CD4-positive, CD25-positive, alpha-beta regulatory T cell (primary cell): ENCODE measurements around the gene METTL26. TPM values are rescaled to one million over a fixed set of nuclear protein-coding genes. Genes with fewer than 3 reads are reported as not detected.

Experiments used
- ATAC-seq, 2 donors: fragments of 150-1000 bp; cut with Tn5 transposase; one replicate each; pipeline ENCODE4 v1.10.0; 2021; ENCODE audit warnings: low read depth in 2 of 2, moderate number of reproducible peaks in 2 of 2, moderate library complexity in 1 of 2
- DNase-seq, 3 donors: peaks; one replicate each; pipeline versions ENCODE4 v3.0.0 to v3.0.0-alpha.2; 2012 to 2022; ENCODE audit warnings: mixed read lengths in 1 of 3
- H3K27ac ChIP-seq: one replicate; pipeline ENCODE4 v1.7.0; 2013; ENCODE audit warnings: mild to moderate bottlenecking, low read length; ENCODE audit not compliant: insufficient read depth, poor library complexity, severe bottlenecking
- H3K27me3 ChIP-seq: one replicate; pipeline ENCODE4 v1.7.0; 2013; ENCODE audit warnings: low read length; ENCODE audit not compliant: control insufficient read depth, insufficient read depth
- H3K36me3 ChIP-seq: one replicate; pipeline ENCODE4 v1.7.0; 2013; ENCODE audit warnings: mild to moderate bottlenecking, low read length, moderate library complexity; ENCODE audit not compliant: control insufficient read depth, insufficient read depth
- H3K4me1 ChIP-seq: 2 replicates; pipeline ENCODE4 v1.7.0; 2013; ENCODE audit warnings: mild to moderate bottlenecking, low read length; ENCODE audit not compliant: insufficient read depth, control insufficient read depth, poor library complexity, severe bottlenecking
- H3K4me3 ChIP-seq: one replicate; pipeline ENCODE4 v1.7.0; 2013; ENCODE audit warnings: low read depth, mild to moderate bottlenecking, low read length, moderate library complexity
- H3K9me3 ChIP-seq, 2 experiments: 1 replicate in 1 of 2; 2 replicates in 1 of 2; pipeline ENCODE4 v1.7.0; 2013; ENCODE audit warnings: low read length in 2 of 2, mild to moderate bottlenecking in 1 of 2, moderate library complexity in 1 of 2; ENCODE audit not compliant: control insufficient read depth in 2 of 2
- H3K27ac Mint-ChIP-seq, 3 donors: one replicate each; pipeline ENCODE4 v1.8.0; 2020 to 2022; ENCODE audit warnings: mild to moderate bottlenecking in 3 of 3, mixed read lengths in 3 of 3, moderate library complexity in 2 of 3
- H3K27me3 Mint-ChIP-seq: one replicate; pipeline ENCODE4 v1.8.0; 2022; ENCODE audit warnings: mild to moderate bottlenecking, mixed read lengths
- H3K36me3 Mint-ChIP-seq: one replicate; pipeline ENCODE4 v1.8.0; 2020; ENCODE audit warnings: mixed read lengths
- H3K4me1 Mint-ChIP-seq, 4 donors: one replicate each; pipeline ENCODE4 v1.8.0; 2020 to 2022; ENCODE audit warnings: mixed read lengths in 4 of 4, mild to moderate bottlenecking in 1 of 4
- H3K4me3 Mint-ChIP-seq, 4 donors: one replicate each; pipeline ENCODE4 v1.8.0; 2020 to 2022; ENCODE audit warnings: mild to moderate bottlenecking in 4 of 4, mixed read lengths in 4 of 4, moderate library complexity in 3 of 4
- H3K9me3 Mint-ChIP-seq, 7 donors: one replicate each; pipeline ENCODE4 v1.8.0; 2020 to 2022; ENCODE audit warnings: mixed read lengths in 7 of 7, mild to moderate bottlenecking in 3 of 7, moderate library complexity in 2 of 7
- polyA plus RNA-seq, 4 donors: library from polyadenylated mRNA; unstranded; fragments of 300-500 nt; fragmentation: Illumina TruSeq; gene quantifications; one replicate each; pipeline ENCODE4 v1.2.3, GENCODE V29; 2021
- total RNA-seq: library from RNA; stranded (reverse); gene quantifications from one replicate; pipeline ENCODE4 v1.2.3, GENCODE V29; 2022

The METTL26 gene
- total and polyA plus RNA-seq, 5 donors from 2014 or later, result 45.3 to 133 (median 83.4) TPM

DNA sequence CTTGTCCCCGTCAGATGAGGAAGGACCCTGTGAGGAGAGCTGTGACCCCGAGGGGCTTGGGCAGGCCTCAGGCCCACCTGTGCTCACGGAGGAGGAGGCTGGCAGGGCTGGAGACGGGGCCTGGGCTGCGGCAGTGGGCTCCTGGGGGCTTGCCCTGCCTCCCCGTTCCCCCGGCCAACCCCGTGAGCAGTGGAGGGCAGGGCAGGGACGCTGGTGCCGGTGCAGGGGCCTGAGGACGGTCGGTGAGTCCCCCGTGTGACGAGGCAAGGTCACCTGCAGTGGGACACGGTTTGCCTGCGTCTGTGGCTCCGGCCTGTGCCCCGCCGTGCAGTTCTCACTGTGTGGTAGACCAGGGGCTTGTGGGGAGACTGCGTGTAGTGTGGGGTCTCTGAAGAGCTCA lies 23.5 kb upstream of the METTL26 start:
- Mint-ChIP-seq H3K27me3 (no peaks in the 10 kb centered on the region), H3K36me3 (no peaks in the 10 kb centered on the region), H3K27ac (no peak overlapping the region), H3K4me1 (peaks cover 0 to 7% (median 0%) of the 10 kb centered on the region in 4 donors), H3K4me3 (no peak overlapping the region), H3K9me3 (no peaks in the 10 kb centered on the region)
- H3K27me3 ChIP-seq, result no peaks in the 10 kb centered on the region
- DNase-seq (no peak), ATAC-seq (no peak)
- no peak overlapping the region for H3K27ac ChIP-seq
- no peaks in the 10 kb centered on the region for H3K9me3 ChIP-seq
- no peaks in the 10 kb centered on the region for H3K36me3 ChIP-seq
- H3K4me1 ChIP-seq, result peaks cover 5% of the 10 kb centered on the region
- no peak overlapping the region for H3K4me3 ChIP-seq

DNA sequence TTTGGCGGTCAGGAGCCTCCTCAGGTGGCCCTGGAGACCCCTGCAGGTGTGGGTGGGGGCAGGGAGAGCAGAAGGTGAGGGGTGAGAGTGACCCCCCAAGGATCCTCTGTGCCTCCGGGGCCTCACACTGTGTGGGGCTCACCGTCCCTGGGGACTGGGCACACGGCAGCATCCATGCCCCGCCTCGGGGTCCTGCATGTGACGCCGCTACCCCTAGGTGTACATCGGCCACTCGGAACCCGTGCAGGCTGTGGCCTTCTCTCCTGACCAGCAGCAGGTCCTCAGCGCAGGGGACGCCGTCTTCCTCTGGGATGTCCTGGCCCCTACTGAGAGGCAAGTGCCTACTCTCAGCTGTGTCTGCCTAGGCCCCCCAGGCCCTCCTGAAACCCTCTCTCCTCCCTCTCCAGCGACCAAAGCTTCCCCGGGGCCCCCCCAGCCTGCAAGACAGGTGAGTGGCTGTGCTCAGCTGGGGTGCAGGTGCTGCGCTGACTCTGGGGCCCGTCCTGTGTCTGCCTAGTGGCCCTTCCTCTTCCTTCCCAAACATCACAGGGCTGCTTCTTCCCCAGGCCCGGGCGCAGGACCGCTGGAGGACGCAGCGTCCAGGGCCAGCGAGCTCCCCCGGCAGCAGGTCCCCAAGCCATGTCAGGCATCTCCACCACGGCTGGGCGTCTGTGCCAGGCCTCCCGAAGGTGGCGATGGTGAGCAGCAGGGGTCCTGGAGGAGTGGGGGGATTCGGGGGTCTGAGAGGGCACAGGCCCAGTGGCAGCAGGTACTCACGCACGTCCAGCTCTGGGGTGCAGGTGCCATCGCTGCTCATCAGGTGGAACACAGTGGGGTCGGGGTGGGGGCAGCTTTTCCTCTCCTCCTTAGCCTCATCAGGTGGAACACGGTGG lies 22.8 kb upstream of the METTL26 start:
- Mint-ChIP-seq H3K9me3 (no peaks in the 10 kb centered on the region), H3K4me3 (no peak overlapping the region), H3K36me3 (no peaks in the 10 kb centered on the region), H3K27me3 (no peaks in the 10 kb centered on the region), H3K4me1 (peaks cover 0 to 7% (median 0%) of the 10 kb centered on the region in 4 donors), H3K27ac (no peak overlapping the region)
- H3K4me3 ChIP-seq, result no peak overlapping the region
- no peaks in the 10 kb centered on the region for H3K36me3 ChIP-seq
- H3K27me3 ChIP-seq, result no peaks in the 10 kb centered on the region
- no peak for ATAC-seq
- DNase-seq, result no peak
- no peak overlapping the region for H3K27ac ChIP-seq
- H3K9me3 ChIP-seq, result no peaks in the 10 kb centered on the region
- peaks cover 5% of the 10 kb centered on the region for H3K4me1 ChIP-seq

DNA sequence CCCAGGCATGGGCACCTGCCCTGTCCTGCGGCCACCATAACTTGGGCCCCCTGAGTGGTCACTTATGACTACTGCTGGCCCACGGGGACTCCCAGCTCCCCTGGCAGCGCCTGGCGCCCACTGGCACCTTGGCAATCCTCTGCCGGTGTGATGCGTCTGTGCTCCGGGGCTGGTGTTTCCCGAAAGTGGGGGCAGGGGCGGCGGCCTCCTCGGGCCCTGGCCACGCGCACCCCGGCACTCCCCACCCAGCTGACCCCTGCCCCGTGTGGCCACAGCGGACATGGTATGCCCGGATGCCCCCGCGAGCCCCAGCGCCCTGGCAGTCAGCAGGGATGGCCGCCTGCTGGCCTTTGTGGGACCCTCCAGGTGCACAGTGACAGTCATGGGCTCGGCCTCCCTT lies 21.4 kb upstream of the METTL26 start:
- Histone ChIP-seq H3K27me3 (no peaks in the 10 kb centered on the region), H3K36me3 (no peaks in the 10 kb centered on the region), H3K4me1 (peaks cover 5% of the 10 kb centered on the region), H3K9me3 (no peaks in the 10 kb centered on the region), H3K4me3 (no peak overlapping the region), H3K27ac (no peak overlapping the region)
- H3K4me1 Mint-ChIP-seq, result peaks cover 0 to 5% (median 0%) of the 10 kb centered on the region in 4 donors
- no peaks in the 10 kb centered on the region for H3K36me3 Mint-ChIP-seq
- no peak overlapping the region for H3K27ac Mint-ChIP-seq
- H3K27me3 Mint-ChIP-seq, result no peaks in the 10 kb centered on the region
- no peak for ATAC-seq
- DNase-seq, result no peak
- H3K9me3 Mint-ChIP-seq, result no peaks in the 10 kb centered on the region
- H3K4me3 Mint-ChIP-seq, result no peak overlapping the region

DNA sequence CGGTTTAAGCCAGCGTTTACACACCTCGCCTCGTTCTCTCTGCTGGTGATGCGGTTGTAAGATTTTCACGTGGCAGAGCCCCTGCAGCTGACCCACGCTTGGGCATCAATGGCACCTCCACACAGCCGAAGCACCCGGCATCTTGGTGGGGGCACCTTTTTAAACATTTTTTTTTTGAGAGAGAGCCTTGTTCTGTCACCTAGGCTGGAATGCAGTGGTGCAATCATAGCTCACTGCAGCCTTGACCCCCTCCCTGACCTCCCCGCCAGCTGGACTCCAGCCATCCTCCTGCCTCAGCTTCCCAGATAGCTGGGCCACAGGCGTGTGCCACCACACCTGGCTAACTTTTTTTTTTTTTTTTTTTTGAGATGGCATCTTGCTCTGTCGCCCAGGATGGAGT lies 17.9 kb upstream of the METTL26 start:
- peak overlapping the region in 1 of 4 donors; percentile 19 for H3K4me3 Mint-ChIP-seq
- no peak overlapping the region for H3K27ac Mint-ChIP-seq
- peaks cover 0 to 6% (median 0%) of the 10 kb centered on the region in 4 donors for H3K4me1 Mint-ChIP-seq
- Histone ChIP-seq H3K27me3 (no peaks in the 10 kb centered on the region), H3K9me3 (no peaks in the 10 kb centered on the region), H3K27ac (no peak overlapping the region), H3K4me1 (peaks cover 8% of the 10 kb centered on the region), H3K36me3 (no peaks in the 10 kb centered on the region), H3K4me3 (no peak overlapping the region)
- no peak for DNase-seq
- ATAC-seq, result no peak
- H3K9me3 Mint-ChIP-seq, result no peaks in the 10 kb centered on the region
- no peaks in the 10 kb centered on the region for H3K27me3 Mint-ChIP-seq
- no peaks in the 10 kb centered on the region for H3K36me3 Mint-ChIP-seq

DNA sequence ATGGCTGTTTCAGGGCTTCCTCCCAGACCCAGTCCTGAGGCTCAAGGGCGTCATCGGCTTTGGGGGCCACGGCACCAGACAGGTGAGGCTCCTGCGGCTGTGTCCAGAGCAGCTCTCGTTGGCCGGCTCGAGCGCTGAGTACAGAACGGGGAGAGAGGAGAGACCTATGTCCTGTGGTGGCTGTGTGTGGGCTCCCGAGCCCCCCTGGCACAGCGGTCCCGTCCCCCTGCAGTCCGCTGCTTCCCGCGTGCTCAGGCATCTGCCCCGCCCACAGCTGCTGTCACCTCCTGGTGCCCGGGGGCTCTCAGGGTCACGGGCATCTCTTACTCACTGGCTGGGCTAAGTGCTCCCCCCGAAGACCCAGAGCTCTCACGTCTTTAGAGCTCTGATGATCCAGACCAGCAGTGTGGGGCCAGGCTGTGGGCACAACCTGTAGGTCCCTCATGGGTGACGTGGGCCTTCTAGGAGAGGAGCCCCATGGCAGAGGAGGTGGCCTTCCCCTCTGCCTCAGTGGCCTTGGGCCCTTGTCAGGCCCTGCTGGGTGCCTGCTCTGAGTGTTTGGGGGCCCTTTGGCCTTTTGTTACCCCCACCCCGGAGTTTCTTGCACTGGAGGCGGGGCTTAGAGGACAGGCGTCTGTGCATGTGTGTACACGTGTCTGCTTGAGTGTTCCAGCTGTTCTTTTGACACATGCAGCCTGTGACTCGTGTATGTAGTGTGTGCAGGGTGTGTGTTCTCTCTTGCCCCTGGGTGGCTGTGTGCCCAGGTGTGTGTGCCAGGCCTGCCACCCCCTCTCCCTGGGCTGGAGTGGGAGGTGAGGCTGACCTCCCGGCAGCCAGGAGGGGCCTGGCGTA lies 16.6 kb upstream of the METTL26 start:
- Histone ChIP-seq H3K36me3 (no peaks in the 10 kb centered on the region), H3K4me3 (no peak overlapping the region), H3K27ac (no peak overlapping the region), H3K9me3 (no peaks in the 10 kb centered on the region), H3K27me3 (no peaks in the 10 kb centered on the region), H3K4me1 (peaks cover 21% of the 10 kb centered on the region)
- ATAC-seq (no peak), DNase-seq (no peak)
- no peak overlapping the region for H3K27ac Mint-ChIP-seq
- no peaks in the 10 kb centered on the region for H3K9me3 Mint-ChIP-seq
- H3K4me3 Mint-ChIP-seq, result no peak overlapping the region
- H3K36me3 Mint-ChIP-seq, result no peaks in the 10 kb centered on the region
- H3K27me3 Mint-ChIP-seq, result no peaks in the 10 kb centered on the region
- peaks cover 0 to 14% (median 3%) of the 10 kb centered on the region in 4 donors for H3K4me1 Mint-ChIP-seq

DNA sequence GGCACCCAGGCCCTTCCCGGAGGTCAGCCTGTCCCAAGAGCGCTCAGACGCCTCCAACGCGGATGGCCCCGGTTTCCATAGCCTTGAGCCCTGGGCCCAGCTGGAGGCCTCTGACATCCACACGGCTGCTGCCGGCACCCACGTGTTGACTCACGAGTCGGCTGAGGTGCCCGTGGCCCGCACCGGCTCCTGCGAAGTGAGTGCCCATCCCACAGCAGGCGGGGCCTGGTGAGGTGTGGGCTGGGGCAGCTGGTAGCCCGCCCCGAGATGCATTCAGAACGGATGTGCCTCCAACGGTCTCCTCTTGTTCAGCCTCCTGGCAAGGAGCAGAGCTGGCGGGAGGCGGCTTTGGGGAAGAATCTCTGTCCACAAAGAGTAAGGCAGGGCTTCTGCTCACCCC lies 15.7 kb upstream of the METTL26 start:
- no peaks in the 10 kb centered on the region for H3K9me3 ChIP-seq
- H3K36me3 Mint-ChIP-seq, result no peaks in the 10 kb centered on the region
- H3K27ac Mint-ChIP-seq, result no peak overlapping the region
- peaks cover 0 to 15% (median 3%) of the 10 kb centered on the region in 4 donors for H3K4me1 Mint-ChIP-seq
- H3K27ac ChIP-seq, result no peak overlapping the region
- no peaks in the 10 kb centered on the region for H3K9me3 Mint-ChIP-seq
- ATAC-seq (no peak), DNase-seq (no peak)
- no peak overlapping the region for H3K4me3 ChIP-seq
- no peaks in the 10 kb centered on the region for H3K36me3 ChIP-seq
- no peaks in the 10 kb centered on the region for H3K27me3 ChIP-seq
- peaks cover 23% of the 10 kb centered on the region for H3K4me1 ChIP-seq
- no peaks in the 10 kb centered on the region for H3K27me3 Mint-ChIP-seq
- H3K4me3 Mint-ChIP-seq, result no peak overlapping the region

DNA sequence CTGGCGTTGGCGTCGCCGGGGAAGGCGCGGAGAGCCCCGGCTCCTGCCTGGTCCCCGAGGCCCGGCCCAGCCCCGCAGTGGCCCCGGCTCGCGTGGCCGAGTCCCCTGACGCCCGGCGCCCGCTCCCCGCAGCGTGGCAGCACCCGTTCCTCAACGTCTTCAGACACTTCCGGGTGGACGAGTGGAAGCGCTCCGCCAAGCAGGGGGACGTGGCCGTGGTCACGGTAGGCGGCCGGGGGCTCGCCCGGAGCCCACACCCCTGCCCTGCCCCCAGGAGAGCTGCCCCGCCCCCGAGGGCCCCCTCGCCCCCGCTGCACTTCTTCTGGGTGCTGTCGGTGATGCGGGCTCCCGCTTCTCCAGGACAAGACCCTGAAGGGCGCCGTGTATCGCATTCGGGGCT lies 13.5 kb upstream of the METTL26 start:
- no peaks in the 10 kb centered on the region for H3K9me3 ChIP-seq
- no peaks in the 10 kb centered on the region for H3K36me3 ChIP-seq
- peaks cover 23% of the 10 kb centered on the region for H3K4me1 ChIP-seq
- Mint-ChIP-seq H3K4me3 (peak overlapping the region in 3 of 4 donors; percentile 58 to 73 (median 69)), H3K9me3 (no peaks in the 10 kb centered on the region), H3K4me1 (peaks cover 0 to 21% (median 3%) of the 10 kb centered on the region in 4 donors), H3K27me3 (no peaks in the 10 kb centered on the region), H3K27ac (peak overlapping the region in 1 of 3 donors; percentile 7), H3K36me3 (no peaks in the 10 kb centered on the region)
- H3K27ac ChIP-seq, result peak overlapping the region; percentile 91
- DNase-seq (peak in 1 of 3 donors; percentile 16), ATAC-seq (no peak)
- no peaks in the 10 kb centered on the region for H3K27me3 ChIP-seq
- no peak overlapping the region for H3K4me3 ChIP-seq
